ENCODE results near the gene UNCX.
"Not testable (repeated sequence)": the region's sequence is repeated elsewhere in the genome, so short reads cannot be mapped to it uniquely, and the experiment has no call there.

The UNCX gene

DNA sequence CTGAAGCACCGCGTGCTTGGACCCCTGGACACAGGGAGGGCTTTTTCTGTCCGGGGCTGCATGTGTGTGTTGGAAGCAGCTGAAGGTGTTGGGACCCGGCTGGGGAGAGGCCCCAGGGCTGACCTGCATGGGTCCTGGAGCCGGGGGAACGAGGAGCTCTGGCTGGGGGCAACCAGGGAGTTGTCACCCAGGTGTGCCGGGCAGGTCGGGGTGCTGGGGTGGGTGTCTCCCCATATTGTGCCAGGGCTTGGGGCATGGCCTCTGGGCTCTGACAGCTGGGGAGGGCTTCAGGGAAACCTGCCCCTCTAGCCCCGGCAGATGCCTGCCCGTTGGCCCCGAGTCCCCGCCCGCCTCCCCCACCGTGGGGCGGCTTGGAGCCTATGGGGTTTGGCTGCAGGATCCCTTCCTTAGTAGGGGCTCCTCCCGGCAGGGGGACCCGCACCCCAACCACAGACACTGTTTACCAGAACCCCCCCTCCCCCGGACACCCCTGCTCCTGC lies 42.3 kb downstream of the UNCX start:
- H3K9me3 ChIP-seq, result peaks cover 4% of the 10 kb centered on the region
- H3K36me3 ChIP-seq, result no peaks in the 10 kb centered on the region
- no peaks in the 10 kb centered on the region for H3K4me1 ChIP-seq
- peaks cover 42% of the 10 kb centered on the region for H3K27me3 ChIP-seq
- DNase-seq, result no peak
- TF ChIP-seq, protein P1, sequence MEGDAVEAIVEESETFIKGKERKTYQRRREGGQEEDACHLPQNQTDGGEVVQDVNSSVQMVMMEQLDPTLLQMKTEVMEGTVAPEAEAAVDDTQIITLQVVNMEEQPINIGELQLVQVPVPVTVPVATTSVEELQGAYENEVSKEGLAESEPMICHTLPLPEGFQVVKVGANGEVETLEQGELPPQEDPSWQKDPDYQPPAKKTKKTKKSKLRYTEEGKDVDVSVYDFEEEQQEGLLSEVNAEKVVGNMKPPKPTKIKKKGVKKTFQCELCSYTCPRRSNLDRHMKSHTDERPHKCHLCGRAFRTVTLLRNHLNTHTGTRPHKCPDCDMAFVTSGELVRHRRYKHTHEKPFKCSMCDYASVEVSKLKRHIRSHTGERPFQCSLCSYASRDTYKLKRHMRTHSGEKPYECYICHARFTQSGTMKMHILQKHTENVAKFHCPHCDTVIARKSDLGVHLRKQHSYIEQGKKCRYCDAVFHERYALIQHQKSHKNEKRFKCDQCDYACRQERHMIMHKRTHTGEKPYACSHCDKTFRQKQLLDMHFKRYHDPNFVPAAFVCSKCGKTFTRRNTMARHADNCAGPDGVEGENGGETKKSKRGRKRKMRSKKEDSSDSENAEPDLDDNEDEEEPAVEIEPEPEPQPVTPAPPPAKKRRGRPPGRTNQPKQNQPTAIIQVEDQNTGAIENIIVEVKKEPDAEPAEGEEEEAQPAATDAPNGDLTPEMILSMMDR (IDR thresholded peaks at IDR 0.05; ENCODE audit: low read depth, low read length), result no peak
- no peak overlapping the region for H3K4me3 ChIP-seq (ENCODE audit: low read depth, low read length)

DNA sequence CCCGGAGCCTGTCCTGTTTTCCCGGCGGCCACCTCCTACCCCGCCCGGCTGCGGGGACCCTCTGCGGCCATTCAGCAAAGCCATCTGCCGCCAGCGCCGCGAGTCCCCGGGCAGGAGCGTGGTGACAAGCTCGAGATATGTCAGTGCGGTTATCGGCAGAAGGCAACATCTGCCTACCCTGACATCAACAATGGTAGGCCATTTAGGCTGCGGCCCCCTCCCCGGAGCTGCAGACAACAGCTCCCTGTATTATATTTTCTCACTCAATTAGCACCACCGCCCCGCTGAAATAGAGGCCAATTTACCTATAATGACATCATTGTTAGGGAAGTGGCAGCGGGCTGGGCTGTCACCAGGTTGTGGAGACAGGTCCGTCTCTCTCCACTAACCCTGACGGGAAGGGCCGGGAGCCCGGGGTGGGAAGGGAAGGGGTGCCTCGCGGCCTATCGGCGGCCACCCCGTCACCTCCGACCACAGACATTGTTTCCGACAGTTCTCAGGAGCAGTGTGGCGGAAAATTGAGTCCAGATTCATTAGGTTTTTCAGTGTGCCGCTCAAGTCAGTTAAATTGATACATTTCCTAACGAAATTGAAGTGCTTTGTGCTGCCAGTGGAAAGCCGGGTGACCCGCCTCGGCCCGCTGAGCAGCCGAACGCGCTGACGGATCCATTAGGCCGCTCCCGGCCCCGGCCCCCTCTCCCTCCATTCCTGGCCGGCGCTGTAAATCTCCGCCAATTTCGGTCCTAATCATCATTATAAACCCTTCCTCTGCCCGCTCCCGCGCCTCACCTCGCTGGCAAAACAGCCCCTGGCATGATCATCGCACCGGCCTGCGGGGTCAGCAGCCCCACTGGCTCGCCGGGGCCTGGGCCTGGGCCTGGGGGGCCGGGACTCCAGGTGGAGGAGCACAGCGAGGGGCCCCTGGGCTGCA lies 43.0 kb downstream of the UNCX start:
- no peaks in the 10 kb centered on the region for H3K36me3 ChIP-seq
- no peak overlapping the region for H3K4me3 ChIP-seq (ENCODE audit: low read depth, low read length)
- H3K9me3 ChIP-seq, result peaks cover 4% of the 10 kb centered on the region
- H3K4me1 ChIP-seq, result no peaks in the 10 kb centered on the region
- TF ChIP-seq, protein P1 (IDR thresholded peaks at IDR 0.05; ENCODE audit: low read depth, low read length), result no peak
- DNase-seq, result no peak
- H3K27me3 ChIP-seq, result peaks cover 34% of the 10 kb centered on the region

GRCh38 chr7:1276626-1277175 lies 44.0 kb downstream of the UNCX start:
- DNase-seq, result no peak
- Histone ChIP-seq H3K27me3 (peaks cover 30% of the 10 kb centered on the region), H3K4me1 (no peaks in the 10 kb centered on the region), H3K4me3 (ENCODE audit: low read depth, low read length) (no peak overlapping the region), H3K36me3 (no peaks in the 10 kb centered on the region), H3K9me3 (peaks cover 4% of the 10 kb centered on the region)
- TF ChIP-seq, protein P1 (IDR thresholded peaks at IDR 0.05; ENCODE audit: low read depth, low read length), result no peak

- TF ChIP-seq, protein P1 (IDR thresholded peaks at IDR 0.05; ENCODE audit: low read depth, low read length), result no peak
- H3K9me3 ChIP-seq, result peaks cover 4% of the 10 kb centered on the region
- H3K36me3 ChIP-seq, result no peaks in the 10 kb centered on the region
- peaks cover 30% of the 10 kb centered on the region for H3K27me3 ChIP-seq
- H3K4me1 ChIP-seq, result no peaks in the 10 kb centered on the region
- DNase-seq, result no peak
- H3K4me3 ChIP-seq (ENCODE audit: low read depth, low read length), result no peak overlapping the region
Measured at GRCh38 chr7:1278543-1278942, 45.9 kb downstream of the UNCX start.

DNA sequence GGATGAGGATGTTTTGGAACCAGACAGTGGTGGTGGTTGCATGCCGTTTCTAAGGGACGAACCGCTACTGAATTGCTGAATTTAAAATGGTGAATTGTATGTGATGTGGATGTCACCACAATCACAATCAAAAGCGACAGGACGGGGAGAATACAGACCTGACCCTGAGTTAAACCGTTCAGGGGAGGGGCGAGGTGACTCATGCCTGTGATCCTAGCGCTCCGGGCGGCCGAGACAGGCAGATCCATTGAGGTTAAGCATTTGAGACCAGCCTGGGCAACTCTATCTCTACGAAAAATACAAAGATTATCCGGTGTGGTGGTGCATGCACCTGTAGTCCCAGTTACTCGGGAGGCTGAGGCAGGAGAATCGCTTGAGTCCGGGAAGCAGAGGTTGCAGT lies 46.4 kb downstream of the UNCX start:
- peaks cover 35% of the 10 kb centered on the region for H3K27me3 ChIP-seq
- TF ChIP-seq, protein P1 (IDR thresholded peaks at IDR 0.05; ENCODE audit: low read depth, low read length), result no peak
- no peak for DNase-seq

DNA sequence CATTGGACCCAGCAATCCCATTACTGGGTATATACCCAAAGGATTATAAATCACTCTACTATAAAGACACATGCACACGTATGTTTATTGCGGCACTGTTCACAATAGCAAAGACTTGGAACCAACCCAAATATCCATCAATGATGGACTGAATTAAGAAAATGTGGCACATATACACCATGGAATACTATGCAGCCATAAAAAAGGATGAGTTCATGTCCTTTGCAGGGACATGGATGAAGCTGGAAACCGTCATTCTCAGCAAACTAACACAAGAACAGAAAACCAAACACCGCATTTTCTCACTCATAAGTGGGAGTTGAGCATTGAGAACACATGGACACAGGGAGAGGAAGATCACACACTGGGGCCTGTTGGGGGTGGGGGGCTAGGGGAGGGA lies 47.2 kb downstream of the UNCX start:
- not testable (repeated sequence) for H3K4me1 ChIP-seq; H3K36me3 ChIP-seq; DNase-seq; H3K4me3 ChIP-seq (ENCODE audit: low read depth, low read length); H3K9me3 ChIP-seq
- H3K27me3 ChIP-seq, result peaks cover 35% of the 10 kb centered on the region

More for the DNA sequence above, 46.4 kb downstream of the UNCX start:
- Histone ChIP-seq H3K4me3 (ENCODE audit: low read depth, low read length) (no peak overlapping the region), H3K4me1 (no peaks in the 10 kb centered on the region), H3K36me3 (no peaks in the 10 kb centered on the region), H3K9me3 (peaks cover 4% of the 10 kb centered on the region)

Measured in BE2C (cell line).